Measurements from ENCODE around the gene SARDH. TPM values are rescaled to one million over a fixed set of nuclear protein-coding genes. Genes with fewer than 3 reads are reported as not detected.
A peak's percentile ranks its signal among the peaks of the same experiment; 100 is the strongest.

The SARDH gene
- total and polyA plus RNA-seq, 2 of the 8 experiments (the other 6 are each of a cell fraction or from before 2014, with no cell fraction given): 6.4 to 7.4 TPM

DNA sequence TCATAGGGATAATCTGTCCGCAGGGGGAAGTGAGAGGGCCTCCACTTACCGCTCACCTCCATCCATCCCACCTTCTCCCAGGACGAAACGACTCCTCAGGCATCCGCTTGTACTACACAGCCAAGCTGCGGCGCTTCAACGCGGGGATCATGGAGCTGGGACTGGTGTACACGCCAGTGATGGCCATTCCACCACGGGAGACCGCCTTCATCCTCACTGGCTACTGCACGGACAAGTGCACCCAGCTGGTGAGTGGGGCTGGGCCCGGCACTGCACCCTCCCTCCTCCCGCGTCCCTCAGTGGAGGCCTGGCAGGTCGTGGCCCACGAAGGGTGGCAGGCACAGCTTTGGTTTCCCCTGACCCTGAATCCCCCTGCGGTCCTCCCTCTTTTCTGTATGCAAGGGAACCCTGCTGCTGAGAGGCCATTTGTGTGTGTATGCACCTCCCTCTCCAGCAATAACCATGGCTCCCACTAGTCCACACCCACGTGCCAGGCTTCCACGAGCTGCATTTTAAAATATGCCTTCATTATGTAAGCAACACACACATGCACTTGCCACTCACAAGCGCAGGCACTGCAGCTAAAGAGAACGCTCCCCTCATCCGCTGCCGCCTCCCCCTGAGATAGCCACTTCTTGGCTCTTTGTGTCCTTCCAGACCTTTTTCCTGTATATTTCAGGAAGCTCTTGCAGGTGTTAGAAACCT lies 90.2 kb downstream of the SARDH start:
- no peak overlapping the region for H2BK12ac ChIP-seq (ENCODE audit: low read depth, low read length)
- H3K18ac ChIP-seq (ENCODE audit: extremely low read depth, low read length): no peak overlapping the region
- no peak overlapping the region for H4K91ac ChIP-seq (replicated peaks; ENCODE audit: insufficient read length, low read length)
- no peak overlapping the region for H2AFZ ChIP-seq (ENCODE audit: low read length)
- H3K4me3 ChIP-seq (ENCODE audit: extremely low read depth in 1 of 4, insufficient read depth in 2 of 4, low read depth in 3 of 4, low read length in 4 of 4): no peak overlapping the region
- H3K27me3 ChIP-seq (replicated peaks in 1 of 4; ENCODE audit: control insufficient read depth in 3 of 4, extremely low read depth in 1 of 4, insufficient read depth in 3 of 4, low read length in 3 of 4): no peaks in the 10 kb centered on the region
- WGBS, 2 experiments (ENCODE audit: extremely low coverage in 1 of 2, insufficient coverage in 1 of 2, insufficient read length in 1 of 2, insufficient replicate concordance in 2 of 2, low coverage in 1 of 2, low lambda C conversion rate in 2 of 2, missing lambda C conversion rate in 1 of 2): 88% methylated on average over 22 of the region's 25 CpGs; no CpG with 5 or more reads in 1 of the 2 experiments
- no peak overlapping the region for H2AK5ac ChIP-seq (ENCODE audit: low read depth, low read length)
- peaks cover 0 to 5% (median 0%) of the 10 kb centered on the region in 4 experiments; a peak in 2 of 7 replicates for H3K4me1 ChIP-seq (replicated peaks in 1 of 4; ENCODE audit: control insufficient read depth in 3 of 4, insufficient read depth in 4 of 4, low read length in 3 of 4)
- ChIA-PET CTCF (ENCODE audit: partially characterized antibody) (interaction anchor here (0.9 to 3.4 kb wide), 5 partner anchors 11 to 248 kb away, joined by 3 to 11 read pairs (median 3); partner anchors contain the start of gene DBH), POLR2A (ENCODE audit: partially characterized antibody) (interaction anchor here (1.2 kb wide), 1 partner anchor 12 kb away, joined by 3 read pairs; no protein-coding TSS in a partner anchor)
- no peak overlapping the region for H3K23ac ChIP-seq (ENCODE audit: insufficient read length)
- no peaks in the 10 kb centered on the region for H3K9me3 ChIP-seq (ENCODE audit: insufficient read depth in 2 of 2, low read depth in 1 of 2, low read length in 1 of 2)
- H4K5ac ChIP-seq (ENCODE audit: insufficient read length, low read depth, low read length): no peak overlapping the region
- H2BK15ac ChIP-seq (ENCODE audit: low read length): 0 out of 2 replicates have a peak overlapping the region, but pooled peaks have one; percentile 49
- no peak overlapping the region for H3K4ac ChIP-seq (replicated peaks; ENCODE audit: insufficient read length, low read depth, low read length)
- no peaks in the 10 kb centered on the region for H3K79me2 ChIP-seq (ENCODE audit: control insufficient read depth in 1 of 2, insufficient read depth in 2 of 2, low read length in 2 of 2)
- no peak overlapping the region for H3K14ac ChIP-seq (ENCODE audit: insufficient read length)
- no peaks in the 10 kb centered on the region for H3K36me3 ChIP-seq (ENCODE audit: control insufficient read depth in 2 of 4, insufficient read depth in 4 of 4, low read length in 3 of 4)
- no peak overlapping the region for H2BK20ac ChIP-seq (ENCODE audit: low read length)
- H4K20me1 ChIP-seq (replicated peaks in 1 of 2; ENCODE audit: control insufficient read depth in 1 of 2, insufficient read depth in 2 of 2, low read length in 2 of 2): no peaks in the 10 kb centered on the region
- H3K23me2 ChIP-seq (ENCODE audit: low read depth, low read length): 0 out of 2 replicates have a peak, but pooled peaks cover 1% of the 10 kb centered on the region
- no peak overlapping the region for H2BK120ac ChIP-seq (replicated peaks; ENCODE audit: low read depth, low read length)
- TF ChIP-seq SIX5 (IDR thresholded peaks at IDR 0.05; ENCODE audit: low read depth, low read length) (no peak), RFX5 (IDR thresholded peaks at IDR 0.05; ENCODE audit: borderline replicate concordance, low read depth, low read length) (no peak), SIRT6 (IDR thresholded peaks at IDR 0.05; ENCODE audit: low read length) (no peak), TEAD4 (IDR thresholded peaks at IDR 0.05; ENCODE audit: low read depth, low read length) (no peak), POLR2AphosphoS5 (IDR thresholded peaks at IDR 0.05; ENCODE audit: low read depth, low read length) (no peak), CBX8 (IDR thresholded peaks at IDR 0.05; ENCODE audit: borderline replicate concordance, low read depth, low read length) (no peak), KDM4A (IDR thresholded peaks at IDR 0.05; ENCODE audit: low read depth, low read length, severe bottlenecking) (no peak), SUZ12 (IDR thresholded peaks at IDR 0.05; ENCODE audit: low read length) (no peak), JUND (IDR thresholded peaks at IDR 0.05; ENCODE audit: low read length) (no peak), TCF12 (IDR thresholded peaks at IDR 0.05; ENCODE audit: low read depth, low read length) (no peak), FOSL1 (IDR thresholded peaks at IDR 0.05; ENCODE audit: insufficient read depth, low read depth, low read length) (no peak)
- TF ChIP-seq, protein P1, sequence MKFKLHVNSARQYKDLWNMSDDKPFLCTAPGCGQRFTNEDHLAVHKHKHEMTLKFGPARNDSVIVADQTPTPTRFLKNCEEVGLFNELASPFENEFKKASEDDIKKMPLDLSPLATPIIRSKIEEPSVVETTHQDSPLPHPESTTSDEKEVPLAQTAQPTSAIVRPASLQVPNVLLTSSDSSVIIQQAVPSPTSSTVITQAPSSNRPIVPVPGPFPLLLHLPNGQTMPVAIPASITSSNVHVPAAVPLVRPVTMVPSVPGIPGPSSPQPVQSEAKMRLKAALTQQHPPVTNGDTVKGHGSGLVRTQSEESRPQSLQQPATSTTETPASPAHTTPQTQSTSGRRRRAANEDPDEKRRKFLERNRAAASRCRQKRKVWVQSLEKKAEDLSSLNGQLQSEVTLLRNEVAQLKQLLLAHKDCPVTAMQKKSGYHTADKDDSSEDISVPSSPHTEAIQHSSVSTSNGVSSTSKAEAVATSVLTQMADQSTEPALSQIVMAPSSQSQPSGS (IDR thresholded peaks at IDR 0.05; ENCODE audit: low read length): no peak
- no peak for FAIRE-seq
- H3K27ac ChIP-seq (ENCODE audit: low read depth, low read length): no peak overlapping the region
- H3K79me1 ChIP-seq (ENCODE audit: low read depth, low read length): no peaks in the 10 kb centered on the region; the same call in 1 of the 2 replicates
- H3K9ac ChIP-seq (replicated peaks in 1 of 4; ENCODE audit: extremely low read depth in 1 of 4, low read depth in 3 of 4, low read length in 3 of 4): no peak overlapping the region
- no peak overlapping the region for H3K4me2 ChIP-seq (ENCODE audit: insufficient read depth in 1 of 2, low read depth in 2 of 2, low read length in 2 of 2)
- H3K56ac ChIP-seq (replicated peaks; ENCODE audit: insufficient read length, low read depth, low read length): no peak overlapping the region
- no peak overlapping the region for H2BK5ac ChIP-seq (ENCODE audit: low read depth, low read length)
- no peak overlapping the region for H4K8ac ChIP-seq (ENCODE audit: extremely low read depth, insufficient read depth, low read length)
- no peak for DNase-seq (ENCODE audit: low read depth in 1 of 2, low spot score in 2 of 2)
